HS-27A (cell line): ENCODE results near the gene EPHA10.

Source experiments
- DNase-seq: peaks from one replicate; pipeline ENCODE4 v3.0.0-alpha.2; 2012; ENCODE audit warnings: low read depth, missing footprints

Gene EPHA10

GRCh38 chr1:37764888-37765441 is at the start of gene EPHA10:
Gene EPHA10, minus strand, starts transcription at chr1:37765120. Its CDS starts 54 bp downstream, at chr1:37765066.
- no peak for DNase-seq

GRCh38 chr1:37814252-37814651 is 49.3 kb upstream of the EPHA10 start:
- no peak for DNase-seq

- DNase-seq: no peak
Observed at GRCh38 chr1:37813529-37814145, 48.7 kb upstream of the EPHA10 start.

GRCh38 chr1:37811027-37811655 is 46.2 kb upstream of the EPHA10 start:
- peak; percentile 39 for DNase-seq

- DNase-seq: no peak
Observed at GRCh38 chr1:37809942-37810341, 45.0 kb upstream of the EPHA10 start.

GRCh38 chr1:37808369-37809319 is 43.7 kb upstream of the EPHA10 start:
- DNase-seq: peak; percentile 26

- peak; percentile 77 for DNase-seq
Observed at GRCh38 chr1:37807555-37808368, 42.8 kb upstream of the EPHA10 start, which contains the start of the genes C1orf122 and YRDC. Gene C1orf122, plus strand, starts transcription at chr1:37807790. Its CDS starts 615 bp downstream, at chr1:37808405. Gene YRDC, minus strand, starts transcription at chr1:37808208. Its CDS starts 28 bp downstream, at chr1:37808180.

GRCh38 chr1:37807220-37807554 is 42.3 kb upstream of the EPHA10 start:
- DNase-seq: no peak

- DNase-seq: no peak
Observed at GRCh38 chr1:37802439-37802838, 37.5 kb upstream of the EPHA10 start.

- no peak for DNase-seq
Observed at GRCh38 chr1:37797750-37798345, 32.9 kb upstream of the EPHA10 start.

GRCh38 chr1:37795340-37796125 is 30.6 kb upstream of the EPHA10 start:
- DNase-seq: no peak

GRCh38 chr1:37794372-37795339 is 29.7 kb upstream of the EPHA10 start:
- no peak for DNase-seq

GRCh38 chr1:37793773-37794371 is 29.0 kb upstream of the EPHA10 start, which contains the start of gene MANEAL:
Gene MANEAL, plus strand, starts transcription at chr1:37793847. Its CDS starts 336 bp downstream, at chr1:37794183.
- DNase-seq: no peak

- no peak for DNase-seq
Observed at GRCh38 chr1:37792943-37793686, 28.2 kb upstream of the EPHA10 start.

GRCh38 chr1:37782491-37782890 is 17.6 kb upstream of the EPHA10 start:
- no peak for DNase-seq

GRCh38 chr1:37778654-37779053 is 13.7 kb upstream of the EPHA10 start:
- DNase-seq: no peak

- no peak for DNase-seq
Observed at GRCh38 chr1:37776946-37777516, 12.1 kb upstream of the EPHA10 start.
